ENCODE data around the gene DNAJC7.
"Not testable (repeated sequence)": the region's sequence is repeated elsewhere in the genome, so short reads cannot be mapped to it uniquely, and the experiment has no call there.

The DNAJC7 gene

DNA sequence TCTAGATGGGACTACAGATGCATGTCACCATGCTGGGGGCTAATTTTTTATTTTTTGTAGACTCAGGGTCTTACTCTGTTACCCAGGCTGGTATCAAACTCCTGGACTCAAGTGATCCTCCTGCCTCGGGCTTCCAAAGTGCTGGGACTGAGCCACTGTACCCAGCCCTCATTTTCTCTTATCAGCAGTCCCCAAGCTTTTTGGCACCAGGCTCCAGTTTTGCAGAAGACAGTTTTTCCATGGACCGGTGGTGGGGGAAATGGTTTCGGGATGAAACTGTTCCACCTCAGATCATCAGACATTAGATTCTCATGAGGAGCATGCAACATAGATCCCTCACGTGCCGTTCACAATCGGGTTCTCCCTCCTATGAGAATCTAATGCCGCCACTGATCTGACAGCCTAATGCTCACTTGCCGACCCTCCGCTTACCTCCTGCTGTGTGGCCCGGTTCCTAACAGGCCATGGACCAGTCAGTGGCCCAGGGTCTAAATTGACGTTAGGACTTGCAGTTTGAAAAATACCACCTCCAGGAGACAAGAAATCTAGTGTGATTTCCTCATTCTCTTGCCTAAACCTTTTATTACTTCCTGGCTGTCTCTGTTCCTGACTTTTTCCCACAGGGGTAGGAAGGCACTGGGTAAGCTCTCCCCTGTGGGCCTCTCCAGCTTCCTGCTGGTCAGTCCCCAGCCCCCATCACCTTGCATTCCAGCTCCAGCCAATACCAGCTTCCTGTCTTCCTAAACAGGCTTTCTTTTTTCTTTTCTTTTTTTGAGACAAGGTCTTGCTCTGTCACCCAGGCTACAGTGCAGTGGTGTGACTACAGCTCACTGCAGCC is 60.0 kb downstream of the DNAJC7 start:
- no peak for DNase-seq (ENCODE audit: low spot score)

DNA sequence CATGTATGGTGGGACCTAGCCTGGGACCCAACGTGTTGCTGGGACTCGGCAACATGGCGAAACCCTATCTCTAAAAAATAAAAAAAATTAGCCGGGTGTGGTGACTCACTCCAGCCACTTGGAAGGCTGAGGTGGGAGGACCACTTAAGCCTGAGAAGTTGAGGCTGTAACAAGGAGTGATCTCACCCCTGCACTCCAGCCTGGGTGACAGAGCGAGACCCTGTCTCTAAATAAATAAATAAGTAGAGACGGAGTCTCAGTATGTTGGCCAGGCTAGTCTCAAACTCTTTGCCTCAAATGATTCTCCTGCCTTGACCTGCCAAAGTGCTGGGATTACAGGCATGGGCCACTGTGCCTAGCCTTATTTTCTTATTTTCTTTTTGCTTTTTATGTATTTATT is 60.7 kb downstream of the DNAJC7 start:
- no peak for DNase-seq (ENCODE audit: low spot score)

DNA sequence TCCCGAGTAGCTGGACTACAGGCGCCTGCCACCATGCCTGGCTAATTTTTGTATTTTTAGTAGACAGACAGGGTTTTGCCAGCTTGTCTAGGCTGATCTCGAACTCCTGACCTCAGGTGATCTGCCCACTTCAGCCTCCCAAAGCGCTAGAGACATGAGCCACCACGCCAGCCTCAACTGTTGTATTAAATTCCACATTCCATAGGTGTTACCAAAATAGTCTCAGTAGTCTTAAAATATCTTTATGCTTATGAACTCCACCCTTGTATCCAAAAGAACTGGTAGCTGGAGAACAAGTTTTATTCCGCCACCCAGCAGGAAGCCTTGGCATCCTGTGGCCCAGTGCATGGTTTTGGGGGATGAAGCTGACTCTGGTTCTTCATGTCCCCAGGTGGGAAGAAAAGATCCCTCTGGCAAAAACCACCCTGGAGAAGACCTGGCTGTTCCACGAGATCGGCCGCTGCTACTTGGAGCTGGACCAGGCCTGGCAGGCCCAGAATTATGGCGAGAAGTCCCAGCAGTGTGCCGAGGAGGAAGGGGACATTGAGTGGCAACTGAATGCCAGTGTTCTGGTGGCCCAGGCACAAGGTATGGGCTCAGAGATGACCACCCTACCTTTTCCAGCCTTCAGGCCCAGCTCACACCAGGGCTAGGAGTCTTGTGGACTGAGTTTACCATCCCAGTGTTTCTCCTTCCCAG is 68.3 kb downstream of the DNAJC7 start:
- no peak for DNase-seq (ENCODE audit: low spot score)

DNA sequence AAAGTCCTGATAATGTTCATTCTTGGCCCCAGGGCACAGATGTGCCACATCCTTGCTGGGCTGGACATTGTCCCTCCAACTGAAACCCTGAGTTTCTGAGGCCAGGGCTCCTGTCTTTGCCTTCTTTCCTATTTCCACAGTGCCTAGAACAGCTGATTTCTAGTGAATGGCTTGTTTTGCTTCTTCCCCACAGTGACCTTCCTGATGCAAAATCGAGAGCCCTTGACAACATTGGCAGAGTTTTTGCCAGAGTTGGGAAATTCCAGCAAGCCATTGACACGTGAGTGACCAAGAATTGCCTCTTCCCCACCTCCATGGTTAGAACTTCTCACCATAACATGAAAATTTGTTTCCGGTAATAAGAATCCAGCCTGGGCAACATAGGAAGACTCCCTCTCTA is 72.3 kb downstream of the DNAJC7 start:
- DNase-seq (ENCODE audit: low spot score), result no peak

DNA sequence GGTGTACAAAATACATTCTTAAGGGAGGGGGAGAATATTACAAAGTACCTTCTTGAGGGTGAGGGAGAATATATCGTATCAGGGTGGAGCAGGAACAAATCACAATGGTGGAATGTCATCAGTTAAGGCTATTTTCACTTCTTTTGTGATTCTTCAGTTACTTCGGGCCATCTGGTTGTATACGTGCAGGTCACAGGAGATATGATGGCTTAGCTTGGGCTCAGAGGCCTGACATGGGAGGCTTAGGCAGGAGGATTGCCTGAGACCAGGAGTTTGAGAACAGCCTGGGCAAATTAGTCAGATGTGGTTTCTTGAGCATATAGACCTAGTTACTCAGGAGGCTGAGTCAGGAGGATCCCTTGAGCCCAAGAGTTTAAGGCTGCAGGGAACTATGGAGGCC is 73.7 kb downstream of the DNAJC7 start:
- no peak for DNase-seq (ENCODE audit: low spot score)

DNA sequence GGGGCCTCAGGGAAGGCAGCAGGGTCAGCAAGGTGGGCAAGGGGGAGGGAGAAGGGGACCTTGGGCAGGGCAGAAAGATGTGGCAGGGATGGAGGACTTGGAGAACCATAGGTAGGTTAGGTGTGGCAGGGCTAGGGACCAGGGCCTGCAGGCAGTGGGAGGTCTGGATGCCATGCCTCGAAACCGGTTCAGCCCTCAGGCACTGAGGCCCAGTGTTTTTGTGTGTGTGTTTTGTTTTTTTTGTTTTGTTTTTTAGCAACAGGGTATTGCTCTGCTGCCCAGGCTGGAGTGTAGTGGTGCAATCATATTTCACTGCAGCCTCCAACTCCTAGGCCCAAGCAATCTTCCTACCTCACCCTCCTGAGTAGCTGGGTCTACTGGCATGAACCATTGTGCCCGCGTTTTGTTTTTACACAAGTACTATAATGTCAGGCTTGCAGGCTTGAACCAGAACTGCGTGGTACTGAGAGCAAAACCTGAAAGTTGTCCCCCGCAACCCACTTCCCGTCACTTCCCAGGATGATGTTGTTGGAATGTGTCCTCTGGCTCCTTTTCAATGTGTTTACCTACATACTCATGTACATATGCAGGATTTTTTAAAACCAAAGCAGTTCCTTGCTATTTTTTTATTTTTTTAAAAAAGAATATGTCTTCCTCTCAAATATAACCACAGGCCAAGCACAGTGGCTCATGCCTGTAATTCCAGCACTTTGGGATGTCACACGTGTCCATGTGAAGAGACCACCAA is 74.4 kb downstream of the DNAJC7 start:
- no peak for DNase-seq (ENCODE audit: low spot score)

DNA sequence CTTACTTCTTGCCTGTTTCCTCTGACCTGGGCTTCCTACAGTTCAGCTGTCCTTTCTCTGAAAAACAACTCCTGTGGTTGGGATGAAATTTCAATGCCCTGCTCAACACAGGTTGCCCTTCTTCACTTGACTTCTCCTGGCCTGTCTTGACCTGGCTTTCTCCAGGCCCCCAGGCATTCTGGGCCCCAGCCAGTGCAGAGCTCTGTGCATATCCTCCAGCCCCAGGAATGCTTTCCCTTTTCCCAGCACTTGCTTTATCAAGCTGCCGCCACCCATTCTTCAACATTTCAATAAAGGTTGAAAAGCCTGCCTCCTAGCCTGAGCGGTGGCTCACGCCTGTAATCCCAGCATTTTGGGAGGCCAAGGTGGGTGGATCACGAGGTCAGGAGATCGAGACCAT is 76.1 kb downstream of the DNAJC7 start:
- DNase-seq (ENCODE audit: low spot score), result no peak

DNA sequence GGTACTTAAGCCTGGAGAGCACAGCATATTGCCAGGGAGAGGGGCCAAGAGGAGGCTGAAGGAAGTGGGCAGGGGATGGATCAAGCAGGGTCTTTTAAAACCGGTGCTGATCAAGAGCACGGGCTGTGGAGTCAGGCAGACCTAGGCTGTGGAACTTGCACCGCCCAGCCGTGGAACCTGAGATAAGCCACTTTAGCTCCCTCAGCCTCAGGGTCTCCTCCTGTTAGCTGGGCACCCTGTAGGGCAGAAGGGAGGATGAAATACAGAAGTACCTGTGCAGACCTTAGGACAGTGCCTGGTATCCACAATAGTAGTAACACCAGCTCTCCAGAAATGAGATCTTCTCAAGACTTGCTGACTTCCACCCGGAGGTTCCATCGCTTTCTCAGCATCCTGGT is 77.5 kb downstream of the DNAJC7 start:
- DNase-seq (ENCODE audit: low spot score), result no peak

DNA sequence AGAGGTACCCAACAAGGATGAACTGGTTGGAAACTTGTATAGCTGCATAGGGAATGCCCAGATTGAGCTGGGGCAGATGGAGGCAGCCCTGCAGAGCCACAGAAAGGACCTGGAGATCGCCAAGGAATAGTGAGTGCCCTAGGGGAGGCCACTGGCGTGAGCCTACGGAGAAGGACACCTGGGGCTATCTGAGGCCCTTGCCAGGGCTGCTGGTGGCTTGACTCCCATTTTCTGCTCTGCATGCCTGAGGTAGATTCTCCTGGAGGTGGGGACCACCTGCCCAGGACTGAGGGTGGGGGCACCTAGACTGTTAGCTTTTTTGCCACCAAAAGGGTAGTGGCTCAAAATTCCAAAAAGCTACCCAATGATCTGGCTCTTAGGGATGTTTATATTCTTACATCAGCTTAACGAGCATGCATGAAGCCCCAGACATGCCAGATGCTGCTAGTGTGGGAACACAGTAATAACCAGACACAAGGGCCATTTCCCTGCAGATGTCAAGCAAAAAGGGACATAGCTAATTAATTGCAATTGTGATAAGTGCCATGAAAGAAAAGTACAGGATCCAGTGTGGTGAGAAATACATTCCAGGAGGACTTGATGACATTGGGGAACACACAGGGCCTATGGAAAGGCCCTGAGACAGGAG is 78.1 kb downstream of the DNAJC7 start:
- no peak for DNase-seq (ENCODE audit: low spot score)

DNA sequence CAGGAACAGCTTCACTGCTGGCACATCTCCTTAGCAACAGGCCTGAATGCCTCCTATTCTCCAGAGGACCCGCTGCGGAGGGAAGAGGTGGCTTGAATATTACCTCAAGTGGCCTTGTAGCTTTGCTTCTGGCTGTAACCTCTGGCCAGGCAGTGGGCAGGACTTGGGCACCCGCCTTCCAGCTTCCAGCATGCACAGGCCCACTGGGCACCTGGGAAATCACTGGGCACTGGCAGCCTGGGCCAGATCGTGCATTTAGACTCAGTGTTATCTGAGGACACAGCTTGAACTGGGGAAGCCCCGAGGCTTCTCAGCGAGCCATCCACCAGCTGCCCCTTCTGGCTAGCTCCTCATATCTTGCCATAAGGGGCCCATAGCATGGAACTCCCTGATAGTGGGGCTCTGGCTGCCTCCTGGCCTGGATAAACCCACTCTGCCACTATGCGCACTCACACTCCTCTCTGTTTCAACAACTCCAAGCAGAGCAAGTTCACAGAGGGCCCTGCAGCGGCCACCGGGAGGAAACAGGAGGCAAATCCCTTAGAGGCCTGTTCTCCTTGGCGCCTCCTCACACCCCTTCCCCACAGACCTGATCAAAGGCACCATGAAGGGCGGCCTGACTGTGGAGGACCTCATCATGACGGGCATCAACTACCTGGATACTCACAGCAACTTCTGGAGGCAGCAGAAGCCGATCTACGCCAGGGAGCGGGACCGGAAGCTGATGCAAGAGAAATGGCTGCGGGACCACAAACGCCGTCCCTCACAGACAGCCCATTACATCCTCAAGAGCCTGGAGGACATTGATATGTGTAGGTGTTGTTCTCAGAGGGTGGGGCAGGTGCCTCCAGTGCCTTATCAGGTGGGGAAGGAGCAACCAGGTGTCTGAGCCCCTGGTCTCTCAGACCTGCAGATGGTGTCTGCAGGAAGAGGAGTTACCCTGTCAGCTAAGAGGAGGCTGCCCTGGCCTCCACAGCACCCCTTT is 79.0 kb downstream of the DNAJC7 start:
- no peak for DNase-seq (ENCODE audit: low spot score)

DNA sequence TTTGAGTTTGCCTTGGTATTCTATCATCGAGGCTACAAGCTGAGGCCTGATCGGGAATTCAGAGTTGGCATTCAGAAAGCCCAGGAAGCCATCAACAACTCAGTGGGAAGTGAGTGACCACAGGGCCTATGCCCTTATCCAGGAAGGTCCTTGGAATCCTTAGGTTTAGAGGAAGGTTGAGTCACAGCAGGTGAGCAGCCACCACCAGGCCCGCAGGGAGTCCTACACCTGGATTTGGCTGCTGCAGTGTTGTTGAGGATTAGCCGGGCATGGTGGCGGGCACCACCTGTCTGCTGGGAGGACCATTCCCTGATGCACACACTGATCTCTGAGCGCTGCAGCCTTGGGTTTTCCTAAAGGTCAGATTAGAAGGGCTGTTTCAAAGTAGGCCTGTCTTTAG is 81.6 kb downstream of the DNAJC7 start:
- no peak for DNase-seq (ENCODE audit: low spot score)

DNA sequence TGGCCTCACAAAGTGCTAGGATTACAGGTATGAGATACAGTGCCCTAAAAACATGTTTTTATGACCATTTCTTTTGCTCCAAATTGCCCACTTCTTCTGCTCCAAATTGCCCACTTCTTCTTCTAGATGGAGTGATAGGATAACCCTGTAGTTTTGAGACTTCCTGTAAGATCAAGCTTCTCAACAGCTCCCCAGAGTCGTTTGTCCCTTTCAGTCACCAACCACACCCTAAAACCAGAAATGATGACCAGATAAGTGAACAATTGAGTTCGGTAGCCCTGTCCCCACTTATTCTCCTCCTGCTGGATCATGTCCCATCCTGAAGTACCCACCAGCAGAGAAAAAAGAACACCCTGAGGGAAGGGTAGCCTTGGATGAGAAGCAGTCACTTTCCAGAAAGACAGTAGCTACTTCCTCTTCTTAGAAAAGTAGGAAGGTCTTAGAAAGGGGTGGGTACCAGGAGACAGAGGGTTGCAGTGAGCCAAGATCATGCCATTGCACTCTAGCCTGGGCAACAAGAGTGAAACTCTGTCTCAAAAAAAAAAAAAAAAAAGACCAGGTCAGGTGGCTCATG is 84.3 kb downstream of the DNAJC7 start:
- DNase-seq (ENCODE audit: low spot score), result no peak

DNA sequence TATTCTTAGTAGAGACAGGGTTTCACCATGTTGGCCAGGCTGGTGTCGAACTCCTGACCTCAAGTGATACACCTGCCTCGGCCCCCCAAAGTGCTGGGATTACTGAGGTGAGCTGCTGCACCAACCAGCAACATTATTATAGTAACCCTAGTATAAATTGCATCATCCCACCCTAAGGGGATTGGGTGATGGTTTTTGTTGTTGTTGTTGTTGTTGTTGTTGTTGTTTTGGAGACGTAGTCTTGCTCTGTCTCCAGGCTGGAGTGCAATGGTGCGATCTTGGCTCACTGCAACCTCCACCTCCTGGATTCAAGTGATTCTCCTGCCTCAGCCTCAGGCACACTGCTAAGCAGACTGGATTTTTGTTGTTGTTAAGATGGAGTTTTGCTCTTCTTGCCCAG is 85.5 kb downstream of the DNAJC7 start:
- DNase-seq (ENCODE audit: low spot score), result not testable (repeated sequence)

DNA sequence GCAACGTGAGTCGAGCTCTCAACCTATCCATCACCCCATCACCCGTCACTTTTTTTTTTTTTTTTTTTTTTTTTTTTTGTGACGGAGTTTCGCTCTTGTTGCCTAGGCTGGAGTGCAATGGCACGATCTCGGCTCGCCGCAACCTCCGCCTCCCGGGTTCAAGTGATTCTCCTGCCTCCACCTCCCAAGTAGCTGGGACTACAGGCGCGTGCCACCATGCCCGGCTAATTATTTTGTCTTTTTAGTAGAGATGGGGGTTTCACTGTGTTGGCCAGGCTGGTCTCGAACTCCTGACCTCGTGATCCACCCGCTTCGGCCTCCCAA is 86.4 kb downstream of the DNAJC7 start:
- DNase-seq (ENCODE audit: low spot score), result not testable (repeated sequence)

DNA sequence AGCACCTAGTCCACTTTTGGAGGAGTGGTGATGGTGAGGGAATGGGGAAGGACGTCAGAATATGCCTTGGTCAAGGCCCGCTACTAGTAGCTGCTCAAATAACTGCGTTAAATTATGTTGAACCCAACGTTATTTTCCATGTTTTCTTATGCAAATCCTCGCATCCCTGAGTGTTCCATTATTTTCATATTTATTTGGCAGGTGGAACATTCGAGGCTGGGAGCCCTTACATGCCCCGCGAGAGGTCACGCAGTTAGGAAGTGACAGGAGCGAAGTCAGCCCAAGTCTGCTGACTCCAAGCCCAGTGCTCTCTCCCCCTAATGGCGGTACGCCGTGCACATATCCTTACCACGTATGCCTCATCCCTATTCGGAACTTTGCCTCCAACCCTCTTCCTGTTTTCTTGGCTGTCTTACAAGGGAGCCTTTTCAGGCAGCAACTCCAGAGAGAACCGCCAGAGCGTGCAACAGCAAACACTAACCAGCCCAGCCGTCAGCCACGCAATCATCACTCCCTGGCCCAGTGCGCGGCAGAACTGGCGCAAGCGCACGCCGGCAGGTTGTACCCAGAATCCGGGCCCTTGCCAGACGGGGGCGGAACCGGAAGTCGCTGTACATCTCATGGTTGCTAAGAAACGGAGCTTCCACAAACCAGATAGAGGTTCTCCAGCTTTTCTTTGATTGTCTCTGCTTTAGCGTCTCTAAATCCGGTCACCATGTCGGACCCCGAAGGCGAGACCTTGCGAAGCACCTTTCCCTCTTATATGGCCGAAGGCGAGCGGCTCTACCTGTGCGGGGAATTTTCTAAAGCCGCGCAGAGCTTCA is 87.0 kb downstream of the DNAJC7 start, which contains the start of gene ODAD4:
Gene ODAD4 (plus strand): TSS at position 609 of the 824 bp plus-strand sequence. CDS start 107 bp downstream, at position 716.
- peak; percentile 97 for DNase-seq (ENCODE audit: low spot score)

DNA sequence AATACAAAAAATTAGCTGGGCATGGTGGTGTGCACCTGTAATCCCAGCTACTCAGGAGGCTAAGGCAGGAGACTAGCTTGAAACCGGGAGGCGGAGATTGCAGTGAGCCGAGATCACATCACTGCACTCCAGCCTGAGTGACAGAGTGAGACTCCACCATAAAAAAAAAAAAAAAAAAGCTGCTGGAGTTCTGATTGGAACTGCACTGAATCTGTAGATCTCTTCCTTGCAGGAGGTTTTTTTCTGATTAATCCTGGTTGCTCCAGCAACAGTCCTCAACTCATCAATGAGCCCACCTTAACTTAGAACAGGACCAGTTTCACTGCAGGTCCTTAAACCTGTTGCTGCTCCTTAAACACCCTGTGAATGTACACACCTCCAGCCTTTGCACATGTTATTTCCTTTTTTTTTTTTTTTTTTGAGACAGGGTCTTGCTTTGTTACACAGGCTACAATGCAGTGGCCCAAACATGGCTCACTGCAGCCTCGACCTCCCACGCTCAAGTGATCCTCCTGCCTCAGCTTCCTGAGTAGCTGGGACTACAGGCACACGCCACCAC is 88.5 kb downstream of the DNAJC7 start:
- DNase-seq (ENCODE audit: low spot score), result no peak
